HG03442 (cell line): Measurements from ENCODE around the gene GALNT1.

Experiments used
- ATAC-seq: cut with Tn5 transposase; IDR thresholded peaks from one replicate; pipeline ENCODE4 v1.9.1; 2021; ENCODE audit warnings: mild to moderate bottlenecking, moderate library complexity; ENCODE audit not compliant: unreplicated experiment

Gene GALNT1

GRCh38 chr18:35711227-35711626 lies 129.7 kb downstream of the GALNT1 start:
- no peak for ATAC-seq

DNA sequence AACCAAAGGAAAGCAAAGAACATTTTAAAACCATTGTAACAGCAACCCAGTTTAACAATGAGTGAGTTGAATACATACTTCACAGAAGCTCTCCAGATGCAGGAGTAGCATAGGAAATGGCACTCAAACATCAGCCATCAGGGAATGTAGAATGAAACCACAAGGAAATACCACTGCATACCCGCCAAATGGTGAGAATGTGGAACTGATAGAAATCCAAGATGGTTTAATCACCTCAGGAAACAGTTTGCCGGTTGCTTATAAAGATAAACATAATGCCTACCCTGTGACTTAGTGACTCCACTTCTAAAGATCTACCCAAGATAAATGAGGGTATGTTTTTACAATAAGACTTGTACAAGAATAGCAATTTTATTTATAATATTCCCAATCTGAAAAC lies 132.0 kb downstream of the GALNT1 start:
- no peak for ATAC-seq

- ATAC-seq: no peak
These were observed 133.0 kb downstream of the GALNT1 start for GRCh38 chr18:35714539-35714938.

GRCh38 chr18:35715139-35715538 lies 133.6 kb downstream of the GALNT1 start:
- ATAC-seq: no peak

DNA sequence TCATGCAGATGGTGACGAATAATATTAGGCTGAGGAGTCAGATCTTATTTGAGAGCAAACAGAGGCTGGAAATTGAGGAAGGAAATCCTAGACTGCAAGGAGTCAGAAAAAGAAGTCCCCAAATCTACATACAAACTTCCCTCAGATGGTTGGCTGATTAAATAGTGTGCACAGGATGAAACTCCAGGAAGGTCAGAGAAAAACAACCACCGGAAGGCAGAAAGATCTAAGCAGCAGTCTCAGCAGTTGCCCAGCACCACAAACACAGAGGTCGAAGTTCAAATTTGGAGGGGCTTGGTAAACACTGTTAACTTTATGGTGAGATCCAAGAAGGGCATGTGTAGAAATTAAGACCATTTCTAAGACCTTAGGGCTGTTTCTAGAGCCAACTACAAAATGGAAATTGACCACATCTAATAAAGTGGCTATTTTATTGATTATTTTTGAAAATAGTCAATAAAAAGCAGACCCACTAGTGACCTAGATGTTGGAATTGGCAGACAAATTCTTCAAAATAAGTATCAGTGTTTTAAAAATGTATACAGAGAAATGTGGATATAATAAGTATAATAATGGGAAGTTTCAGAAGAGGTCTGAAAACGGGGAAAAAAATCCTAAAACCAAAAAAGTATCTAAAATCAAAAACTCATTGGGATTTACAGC lies 134.8 kb downstream of the GALNT1 start:
- no peak for ATAC-seq

GRCh38 chr18:35717182-35717581 lies 135.6 kb downstream of the GALNT1 start:
- ATAC-seq: no peak

GRCh38 chr18:35721431-35722081 lies 140.0 kb downstream of the GALNT1 start:
- ATAC-seq: no peak

DNA sequence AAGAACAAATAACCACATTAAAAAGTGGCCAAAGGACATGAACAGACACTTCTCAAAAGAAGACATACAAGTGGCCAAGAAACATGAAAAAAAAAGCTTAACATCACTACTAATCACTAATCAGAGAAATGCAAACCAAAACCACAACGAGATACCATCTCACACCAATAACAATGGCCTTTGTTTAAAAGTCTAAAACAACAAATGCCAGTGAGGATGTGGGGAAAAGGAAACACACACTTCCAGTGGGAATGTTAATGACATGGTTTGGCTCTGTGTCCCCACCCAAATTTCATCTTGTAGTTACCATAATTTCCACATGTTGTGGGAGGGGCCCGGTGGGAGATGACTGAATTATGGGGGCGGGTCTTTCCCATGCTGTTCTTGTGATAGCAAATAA lies 147.1 kb downstream of the GALNT1 start:
- ATAC-seq: no peak

- ATAC-seq: no peak
These were observed 148.6 kb downstream of the GALNT1 start for GRCh38 chr18:35729991-35730668.

DNA sequence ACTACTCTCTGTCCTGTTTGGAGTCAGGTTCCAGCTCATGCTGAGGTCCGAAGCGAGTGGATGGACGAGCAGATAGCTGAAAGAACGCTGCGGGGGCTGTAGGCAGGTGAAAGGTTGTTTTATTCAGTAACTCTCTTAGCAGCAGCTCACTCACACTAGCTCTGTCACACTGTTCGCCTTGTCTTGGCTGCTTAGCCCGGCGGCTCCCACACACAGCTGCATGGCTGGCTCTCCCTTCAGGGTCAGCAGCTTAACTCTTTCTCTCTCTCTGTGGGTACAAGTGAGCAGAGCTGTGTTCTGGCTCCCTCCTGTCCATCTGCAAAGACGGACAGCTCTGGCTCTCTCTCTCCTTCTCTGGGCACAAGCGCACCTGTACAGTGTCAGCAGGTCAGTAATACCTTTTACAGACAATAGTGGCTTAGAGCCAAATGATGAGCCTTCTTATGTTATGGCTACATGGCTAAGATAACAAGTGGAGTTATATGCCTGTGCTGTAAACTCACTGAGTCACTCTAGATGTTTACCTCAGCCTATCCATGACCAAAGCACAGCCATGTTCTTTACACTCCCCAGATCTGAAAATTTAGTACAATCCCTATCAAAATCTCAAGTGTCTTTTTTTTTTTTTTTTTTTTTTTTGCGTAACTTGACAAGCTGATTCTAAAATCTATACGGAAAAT lies 149.3 kb downstream of the GALNT1 start:
- ATAC-seq: no peak

- no peak for ATAC-seq
These were observed 150.2 kb downstream of the GALNT1 start for GRCh38 chr18:35731701-35732100.

- ATAC-seq: no peak
These were observed 150.6 kb downstream of the GALNT1 start for GRCh38 chr18:35732162-35732561.

- no peak for ATAC-seq
These were observed 151.1 kb downstream of the GALNT1 start for GRCh38 chr18:35732636-35733035.

- no peak for ATAC-seq
These were observed 151.9 kb downstream of the GALNT1 start for GRCh38 chr18:35733408-35733807.

GRCh38 chr18:35736696-35737095 lies 155.2 kb downstream of the GALNT1 start:
- ATAC-seq: no peak

DNA sequence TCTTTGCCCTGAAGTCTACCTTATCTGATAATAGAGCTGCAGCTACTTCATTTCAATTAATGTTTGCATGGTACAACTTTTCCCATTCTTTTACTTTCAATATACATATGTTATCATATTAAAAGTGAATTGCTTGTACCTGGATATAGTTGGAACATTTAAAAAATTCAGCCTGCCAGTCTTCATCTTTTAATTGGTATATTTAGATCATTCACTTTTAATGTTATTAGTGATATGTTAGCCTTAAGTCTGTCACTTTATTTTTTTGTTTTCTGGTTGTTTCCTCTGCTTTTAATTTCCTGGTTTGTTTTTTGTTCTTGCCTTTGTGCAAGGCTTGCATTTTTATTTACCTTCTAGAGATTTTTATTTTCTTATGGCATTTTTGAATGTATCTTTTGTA lies 158.2 kb downstream of the GALNT1 start:
- no peak for ATAC-seq

DNA sequence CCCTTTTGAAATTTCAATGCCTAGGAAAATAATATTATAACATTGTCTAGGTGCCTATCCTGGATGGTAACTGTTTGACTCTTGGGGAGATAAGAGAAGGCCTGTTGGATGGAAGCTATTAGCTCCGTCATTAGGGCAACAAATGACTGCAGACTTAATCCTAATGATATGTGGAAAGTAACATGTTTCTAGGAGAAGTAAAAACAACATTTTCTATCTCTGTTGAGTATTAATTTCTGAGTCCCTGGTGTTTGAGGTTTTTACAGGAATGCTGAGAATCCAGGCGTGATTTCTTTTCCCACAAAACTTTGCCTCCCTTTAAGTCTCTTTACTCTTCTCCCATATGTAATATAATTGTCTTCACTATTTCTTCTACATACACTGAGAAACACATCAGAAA lies 159.1 kb downstream of the GALNT1 start:
- no peak for ATAC-seq

DNA sequence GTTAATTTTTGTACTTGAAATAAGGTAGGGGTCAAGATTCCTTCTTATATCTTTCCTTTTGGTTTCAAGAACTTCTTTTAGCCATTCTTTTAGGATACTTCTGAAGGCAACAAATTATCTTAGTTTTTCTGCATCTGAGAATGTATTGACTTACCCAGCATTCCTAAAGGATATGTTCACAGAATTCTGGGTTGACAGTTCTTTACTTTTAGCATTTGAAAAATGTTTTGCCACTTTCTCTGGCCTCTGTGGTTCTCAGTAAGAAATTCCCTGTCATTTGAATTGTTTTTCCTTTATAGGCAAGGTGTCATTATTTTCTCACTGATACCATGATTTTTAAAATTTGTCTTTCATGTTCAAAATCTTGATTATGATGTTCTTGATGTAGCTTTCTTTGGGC lies 162.4 kb downstream of the GALNT1 start:
- ATAC-seq: no peak

DNA sequence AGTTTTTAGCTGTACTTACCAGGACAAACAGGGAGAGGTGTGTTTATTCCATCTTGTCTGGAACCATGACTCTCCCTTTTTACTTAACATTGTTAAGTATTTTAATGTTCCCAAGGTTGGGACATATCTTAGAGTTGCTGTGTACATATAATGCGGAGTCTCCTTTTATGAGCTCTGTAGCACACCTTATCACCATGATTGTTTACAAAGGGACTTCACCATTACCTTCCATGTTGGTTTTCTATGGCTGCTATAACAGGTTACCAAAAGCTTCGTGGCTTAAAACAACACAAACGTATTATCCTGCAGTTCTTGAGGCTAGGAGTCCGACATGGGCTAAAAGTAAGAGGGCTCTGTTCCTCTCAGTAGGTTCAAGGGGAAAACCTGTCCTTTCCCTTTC lies 164.3 kb downstream of the GALNT1 start:
- ATAC-seq: no peak

- no peak for ATAC-seq
These were observed 165.3 kb downstream of the GALNT1 start for GRCh38 chr18:35746826-35747339.

DNA sequence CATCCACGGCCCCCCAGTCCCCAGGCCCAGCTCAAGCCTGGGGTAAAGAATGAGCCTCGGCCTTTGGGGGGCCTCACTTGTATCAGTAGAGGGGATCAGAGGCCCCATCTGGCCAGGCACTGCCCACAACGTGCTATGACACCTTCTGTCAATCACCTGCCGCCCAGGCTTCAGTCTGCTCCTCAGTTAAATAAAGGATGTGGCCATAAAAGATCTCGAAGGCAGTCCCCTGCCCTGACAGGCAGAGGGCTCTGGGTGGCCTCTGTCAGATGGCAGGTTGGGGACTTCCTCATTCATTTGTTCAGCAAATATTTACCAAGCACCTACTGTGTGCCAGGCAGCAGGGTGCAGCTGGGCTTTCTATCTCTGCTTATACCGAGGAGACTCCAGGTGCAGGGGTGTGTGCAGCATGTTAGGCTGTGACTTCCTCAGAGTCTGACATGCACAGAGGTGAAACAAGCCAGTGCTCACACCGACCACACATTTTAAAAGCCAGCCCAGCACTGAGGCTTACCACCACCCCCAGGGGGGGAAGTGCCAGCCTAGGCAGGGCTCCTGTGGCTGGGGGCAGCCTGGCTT lies 166.4 kb downstream of the GALNT1 start:
- ATAC-seq: no peak
